NCI-H146 treated with DMSO at 0.1 percent for 48 hours (cell line): Measurements from ENCODE around the gene SPIB.

Experiments used
- DNase-seq: peaks from one replicate; lab custom pipeline; 2025; ENCODE audit not compliant: unreplicated experiment; lab: John Stamatoyannopoulos, UW

Gene SPIB

DNA sequence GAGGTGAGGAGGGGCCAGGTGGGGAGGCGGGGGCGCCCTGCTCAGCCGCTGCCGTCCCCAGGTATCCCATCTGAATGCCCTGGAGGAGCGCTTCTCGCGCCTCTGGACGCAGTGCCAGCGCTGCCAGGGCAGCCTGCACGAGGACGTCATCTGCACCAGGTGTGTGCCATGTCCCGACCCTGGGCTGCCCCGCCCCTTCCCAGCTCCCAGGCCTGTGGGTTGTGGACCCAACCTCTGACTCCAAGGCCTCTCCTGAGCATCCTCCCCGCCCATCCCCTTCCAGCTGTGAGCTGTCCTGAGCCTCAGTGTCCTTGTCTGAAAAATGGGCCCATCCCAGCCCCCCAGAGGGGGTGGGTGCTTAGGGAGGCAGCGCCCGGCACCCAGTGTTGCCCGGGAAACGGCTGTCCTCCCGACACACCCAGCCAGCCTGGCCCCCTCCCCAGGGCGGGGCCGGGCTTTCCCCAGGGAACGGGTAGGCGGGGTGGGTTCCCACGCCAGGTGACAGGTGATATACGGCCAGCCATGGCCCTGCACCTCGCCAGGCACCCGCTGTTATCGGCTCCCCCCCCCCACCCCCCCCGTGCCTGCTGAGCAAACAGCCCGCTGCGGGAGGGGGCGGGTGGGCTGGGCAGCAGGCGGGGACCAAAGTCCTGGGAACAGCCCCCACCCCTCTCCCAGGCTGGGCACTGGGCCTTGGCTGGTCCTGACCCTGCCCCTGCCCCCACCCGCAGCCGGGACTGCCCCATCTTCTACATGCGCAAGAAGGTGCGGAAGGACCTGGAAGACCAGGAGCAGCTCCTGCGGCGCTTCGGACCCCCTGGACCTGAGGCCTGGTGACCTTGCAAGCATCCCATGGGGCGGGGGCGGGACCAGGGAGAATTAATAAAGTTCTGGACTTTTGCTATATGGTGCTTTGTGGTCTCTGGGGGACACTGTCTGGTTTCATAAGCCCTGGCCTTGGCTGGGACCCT, 1.3 kb upstream of the SPIB start:
- DNase-seq, result no peak

DNA sequence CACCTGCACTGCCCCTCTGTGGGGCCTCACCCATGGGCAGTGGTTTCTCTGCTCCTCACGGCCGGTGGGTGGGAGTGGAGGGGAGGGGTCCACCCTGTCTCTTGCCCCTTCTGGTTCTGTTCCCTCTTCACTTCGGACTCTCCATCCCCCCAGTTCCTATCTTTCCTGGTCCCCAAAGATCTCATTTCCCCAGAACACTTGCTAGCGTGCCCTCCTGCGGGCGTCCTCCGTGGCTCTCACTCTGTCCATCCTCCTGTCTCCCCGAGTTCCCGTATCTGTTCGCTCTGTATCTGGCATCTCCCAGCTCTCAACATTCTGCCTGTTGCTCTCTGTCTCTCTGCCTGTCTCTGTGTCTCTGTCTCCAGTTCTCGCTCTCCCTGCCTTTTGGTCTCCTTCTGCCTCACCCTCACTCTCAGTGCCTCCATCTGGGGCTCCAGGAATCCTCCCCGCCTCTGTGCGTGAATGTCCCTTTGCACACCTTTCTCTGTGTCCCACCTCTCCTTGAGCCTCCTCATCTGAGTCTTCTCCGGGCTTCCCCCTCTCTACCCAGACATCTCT, 363 bp downstream of the SPIB start:
- DNase-seq, result no peak

DNA sequence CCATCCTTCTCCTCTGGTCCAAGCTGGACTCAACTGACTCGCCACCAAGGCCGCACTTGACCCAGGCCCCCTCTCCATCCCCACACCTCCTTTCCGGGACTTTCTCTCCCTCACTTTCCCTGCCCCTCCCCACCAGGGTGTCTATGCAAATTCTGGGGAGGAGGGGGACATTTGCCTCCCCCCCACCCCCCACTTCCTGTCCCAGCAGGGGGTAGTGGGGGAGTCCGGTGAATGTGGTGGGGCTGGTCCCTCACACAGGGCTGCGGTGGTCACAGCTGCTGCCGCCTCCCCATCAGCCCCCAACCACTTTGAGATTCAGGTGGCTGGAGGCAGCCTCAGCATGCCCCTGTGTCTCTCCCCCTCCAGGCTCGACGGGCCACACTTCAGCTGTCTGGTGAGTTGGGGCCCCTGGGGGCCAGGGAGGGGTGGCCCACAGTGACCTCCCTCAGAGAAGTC, 870 bp downstream of the SPIB start:
- DNase-seq, result no peak

DNA sequence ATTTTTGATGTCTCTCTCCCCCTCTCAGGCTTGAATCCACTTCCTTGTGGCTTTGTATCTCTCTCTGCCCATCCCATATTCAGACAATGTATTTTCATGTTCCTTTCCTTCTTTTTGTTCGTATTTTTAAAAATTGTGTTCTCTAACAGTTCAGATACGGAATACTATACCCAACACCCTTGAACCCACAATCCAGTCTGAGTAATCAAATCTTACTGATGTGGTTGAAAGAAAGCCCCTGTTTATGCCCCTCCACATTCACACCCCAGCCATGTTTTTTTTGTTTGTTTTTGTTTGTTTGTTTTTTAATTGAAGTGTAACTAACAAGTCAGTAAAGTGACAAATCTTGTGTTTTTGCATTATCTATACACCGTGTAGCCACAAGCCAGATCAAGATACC, 1.4 kb downstream of the SPIB start:
- no peak for DNase-seq

DNA sequence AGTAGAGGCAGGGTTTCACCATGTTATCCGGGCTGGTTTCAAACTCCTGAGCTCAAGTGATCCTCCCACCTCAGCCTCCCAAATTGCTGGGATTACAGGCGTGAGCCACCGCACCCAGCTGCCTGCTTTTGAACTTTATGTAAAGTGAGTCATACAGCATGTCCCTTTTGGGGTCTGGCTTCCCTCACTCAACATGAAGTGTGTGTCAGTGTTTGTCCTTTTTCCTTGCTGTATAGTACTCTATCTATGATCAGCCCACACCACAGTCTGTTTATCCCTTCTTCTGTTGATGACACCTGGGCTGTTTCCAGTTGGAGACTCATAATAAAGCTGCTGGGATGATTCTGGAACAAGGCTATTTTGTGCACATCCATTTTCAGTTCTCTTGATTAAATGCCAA, 2.1 kb downstream of the SPIB start:
- DNase-seq, result no peak

DNA sequence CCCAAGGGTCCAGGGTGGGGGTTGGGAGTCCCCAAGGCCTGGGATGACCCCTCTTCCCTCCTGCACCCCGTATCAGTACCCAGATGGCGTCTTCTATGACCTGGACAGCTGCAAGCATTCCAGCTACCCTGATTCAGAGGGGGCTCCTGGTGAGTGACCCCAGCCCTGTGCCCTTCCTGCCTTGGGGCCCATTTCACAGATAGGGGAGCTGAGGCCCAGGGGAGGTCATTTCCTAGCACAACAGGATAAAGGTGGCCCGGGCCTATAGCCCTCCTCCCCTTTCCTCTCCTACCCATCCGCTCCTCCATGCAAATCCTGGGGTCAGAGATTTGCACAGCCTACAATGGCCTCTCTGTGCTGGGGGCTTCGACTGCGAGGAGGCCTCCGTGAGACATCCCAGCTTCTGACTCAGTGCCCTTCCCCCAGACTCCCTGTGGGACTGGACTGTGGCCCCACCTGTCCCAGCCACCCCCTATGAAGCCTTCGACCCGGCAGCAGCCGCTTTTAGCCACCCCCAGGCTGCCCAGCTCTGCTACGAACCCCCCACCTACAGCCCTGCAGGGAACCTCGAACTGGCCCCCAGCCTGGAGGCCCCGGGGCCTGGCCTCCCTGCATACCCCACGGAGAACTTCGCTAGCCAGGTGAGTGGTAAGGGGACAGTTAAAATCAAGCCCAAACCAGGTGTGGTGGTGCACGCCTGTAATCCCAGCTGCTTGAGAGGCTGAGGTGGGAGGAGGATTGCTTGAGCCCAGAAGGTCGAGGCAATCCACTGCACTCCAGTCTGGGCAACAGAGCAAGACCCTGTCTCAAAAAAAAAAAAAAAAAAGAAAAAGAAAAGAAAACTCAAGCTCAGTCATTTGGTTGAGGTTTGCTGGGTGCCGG, 3.9 kb downstream of the SPIB start:
- no peak for DNase-seq

DNA sequence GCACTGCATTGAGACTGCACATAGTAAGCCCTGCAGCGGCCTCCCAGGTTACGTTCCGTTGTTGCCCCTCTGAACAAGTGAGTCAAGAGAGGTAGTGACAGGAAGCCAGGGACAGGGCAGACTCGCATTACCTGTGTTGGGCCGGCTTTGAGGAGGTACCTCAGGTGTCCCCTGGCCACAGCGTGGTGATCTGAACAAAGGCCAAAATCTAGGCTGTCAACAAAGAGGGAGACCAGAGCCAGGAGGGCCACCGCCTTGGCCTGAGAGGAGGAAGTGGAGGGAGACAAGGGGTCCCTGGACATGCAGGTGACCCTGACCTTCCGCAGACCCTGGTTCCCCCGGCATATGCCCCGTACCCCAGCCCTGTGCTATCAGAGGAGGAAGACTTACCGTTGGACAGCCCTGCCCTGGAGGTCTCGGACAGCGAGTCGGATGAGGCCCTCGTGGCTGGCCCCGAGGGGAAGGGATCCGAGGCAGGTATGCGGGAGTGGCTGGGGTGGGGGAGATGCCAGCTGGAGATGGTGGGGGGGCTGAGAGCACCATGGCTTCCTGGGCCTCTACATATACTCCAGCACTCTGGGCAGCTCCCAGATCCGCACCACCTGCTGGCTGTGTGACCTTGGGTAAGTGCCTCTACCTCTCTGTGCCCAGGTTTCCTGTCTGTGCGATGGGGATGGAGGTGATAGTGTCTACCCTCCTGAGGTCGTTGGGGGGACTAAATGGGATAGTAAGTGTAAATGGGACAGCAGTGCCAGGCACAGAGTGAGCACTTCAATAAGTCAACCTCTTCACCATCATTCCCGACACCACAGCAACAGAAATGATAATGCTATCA, 4.8 kb downstream of the SPIB start:
- no peak for DNase-seq

- DNase-seq, result no peak
Observed at GRCh38 chr19:50425581-50425980, 6.8 kb downstream of the SPIB start.

- no peak for DNase-seq
Observed at GRCh38 chr19:50427318-50427925, 8.7 kb downstream of the SPIB start.

DNA sequence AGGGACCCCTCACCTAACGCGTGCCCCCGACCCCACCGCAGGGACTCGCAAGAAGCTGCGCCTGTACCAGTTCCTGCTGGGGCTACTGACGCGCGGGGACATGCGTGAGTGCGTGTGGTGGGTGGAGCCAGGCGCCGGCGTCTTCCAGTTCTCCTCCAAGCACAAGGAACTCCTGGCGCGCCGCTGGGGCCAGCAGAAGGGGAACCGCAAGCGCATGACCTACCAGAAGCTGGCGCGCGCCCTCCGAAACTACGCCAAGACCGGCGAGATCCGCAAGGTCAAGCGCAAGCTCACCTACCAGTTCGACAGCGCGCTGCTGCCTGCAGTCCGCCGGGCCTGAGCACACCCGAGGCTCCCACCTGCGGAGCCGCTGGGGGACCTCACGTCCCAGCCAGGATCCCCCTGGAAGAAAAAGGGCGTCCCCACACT, 9.3 kb downstream of the SPIB start:
- DNase-seq, result no peak

- no peak for DNase-seq
Observed at GRCh38 chr19:50428772-50429463, 10.2 kb downstream of the SPIB start.

DNA sequence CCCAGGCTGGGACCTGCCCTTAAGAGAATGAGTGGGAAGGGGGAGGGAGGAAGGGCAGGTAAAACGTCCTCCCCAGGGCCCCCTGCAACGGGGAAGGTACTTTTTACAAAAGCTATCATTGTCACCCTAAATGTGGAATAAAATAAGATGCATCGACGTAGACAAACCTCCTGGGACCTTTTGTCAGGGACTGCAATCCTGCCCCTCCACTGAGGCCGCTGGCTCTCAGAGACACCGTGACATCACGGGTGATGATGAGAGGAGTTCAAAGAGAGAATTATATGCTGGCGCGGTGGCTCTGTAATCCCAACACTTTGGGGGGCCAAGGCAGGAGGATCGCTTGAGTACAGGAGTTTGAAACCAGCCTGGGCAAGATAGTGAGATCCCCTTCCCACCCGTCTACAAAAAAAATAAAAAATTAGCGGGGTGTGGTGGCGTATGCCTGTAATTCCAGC, 12.2 kb downstream of the SPIB start:
- DNase-seq, result no peak

GRCh38 chr19:50431343-50432220, 12.8 kb downstream of the SPIB start:
- peak; percentile 64 for DNase-seq

DNA sequence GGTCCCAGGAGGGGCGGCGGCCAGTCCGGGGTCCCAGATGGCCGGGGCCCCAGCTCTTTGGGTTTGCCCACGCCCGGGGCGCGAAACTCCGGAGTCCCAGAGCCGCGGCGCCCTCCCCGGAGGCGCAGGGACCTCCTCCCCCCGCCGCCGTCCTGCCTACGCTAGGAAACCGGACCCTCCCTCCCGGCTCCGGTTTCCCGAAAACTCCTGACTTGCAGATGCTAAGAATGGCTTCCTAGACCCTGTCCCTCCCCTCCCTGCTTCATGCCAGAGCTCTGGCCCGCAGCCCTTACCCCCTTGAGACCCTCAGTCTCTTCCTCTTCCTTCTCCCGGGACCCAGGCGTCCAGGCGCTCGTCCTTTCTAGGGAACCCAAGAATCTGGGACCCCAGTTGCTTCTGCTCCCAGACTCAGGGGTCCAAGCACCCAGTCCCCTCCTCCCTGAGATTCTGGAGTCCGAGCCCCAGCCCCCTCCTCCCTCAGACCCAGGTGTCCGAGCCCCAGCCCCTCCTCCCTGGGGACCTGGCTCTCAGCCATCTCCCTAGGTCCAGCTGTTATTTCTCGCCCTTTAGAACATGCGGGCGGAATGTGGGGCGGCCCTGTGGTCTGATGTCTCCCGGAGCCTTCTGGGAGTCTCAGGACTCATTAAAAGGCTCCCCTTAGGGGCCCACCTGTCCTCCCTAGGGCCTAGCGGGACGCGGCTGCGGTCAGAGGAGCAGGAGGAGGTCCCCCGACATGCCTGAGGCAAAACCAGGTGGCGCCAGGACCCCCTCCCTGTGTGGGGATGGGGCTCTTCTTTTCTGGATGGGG, 13.7 kb downstream of the SPIB start, which contains the start of gene MYBPC2:
TSS of gene MYBPC2 (plus strand) at position 672 of the 808 bp plus-strand sequence. CDS start at position 734, 62 bp downstream.
- peak; percentile 61 for DNase-seq

DNA sequence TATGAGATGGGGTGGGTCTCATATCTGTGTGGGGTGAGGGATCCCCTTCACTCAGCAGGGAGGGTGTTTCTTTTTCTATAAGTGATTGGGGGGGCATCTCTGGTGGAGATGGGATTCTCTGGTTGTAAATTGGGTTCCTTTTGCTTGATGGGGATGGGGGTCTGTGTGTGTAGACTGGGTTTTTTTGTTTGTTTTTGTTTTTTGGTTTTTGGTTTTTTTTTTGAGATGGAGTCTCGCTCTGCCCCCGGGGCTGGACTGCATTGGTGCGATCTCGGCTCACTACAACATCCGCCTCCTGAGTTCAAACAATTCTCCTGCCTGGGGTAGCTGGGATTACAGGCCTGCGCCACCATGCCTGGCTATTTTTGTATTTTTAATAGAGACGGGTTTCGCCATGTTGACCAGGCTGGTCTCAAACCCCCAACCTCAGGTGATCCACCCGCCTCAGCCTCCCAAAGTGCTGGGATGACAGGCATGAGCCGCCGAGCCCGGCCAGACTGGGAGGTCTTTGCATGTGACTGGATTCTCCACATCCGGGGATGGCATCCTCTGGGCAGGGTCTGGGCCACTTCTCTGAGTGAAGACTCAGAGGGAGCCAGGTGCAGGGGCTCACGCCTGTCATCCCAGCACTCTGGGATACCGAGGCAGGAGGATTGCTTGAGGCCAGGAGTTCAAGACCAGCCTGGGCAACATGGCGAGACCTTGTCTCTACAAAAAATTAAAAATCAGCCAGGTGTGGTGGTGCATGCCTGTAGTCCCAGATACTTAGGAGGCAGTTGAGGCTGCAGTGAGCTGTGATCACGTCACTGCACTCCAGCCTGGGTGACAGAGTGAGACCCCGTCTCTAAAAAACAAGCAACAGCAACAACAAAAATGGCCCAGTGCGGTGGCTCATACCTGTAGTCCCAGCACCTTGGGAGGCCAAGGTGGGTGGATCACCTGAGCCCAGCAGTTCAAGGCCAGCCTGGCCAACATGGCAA, 14.8 kb downstream of the SPIB start:
- no peak for DNase-seq

- peak; percentile 87 for DNase-seq
Observed at GRCh38 chr19:50434525-50434924, 15.8 kb downstream of the SPIB start.
